ENCODE data around the gene SEMA3A.

The SEMA3A gene

GRCh38 chr7:83956104-83956503, 238.5 kb downstream of the SEMA3A start:
- DNase-seq (ENCODE audit: low read depth), result no peak
- TF ChIP-seq, protein P1, sequence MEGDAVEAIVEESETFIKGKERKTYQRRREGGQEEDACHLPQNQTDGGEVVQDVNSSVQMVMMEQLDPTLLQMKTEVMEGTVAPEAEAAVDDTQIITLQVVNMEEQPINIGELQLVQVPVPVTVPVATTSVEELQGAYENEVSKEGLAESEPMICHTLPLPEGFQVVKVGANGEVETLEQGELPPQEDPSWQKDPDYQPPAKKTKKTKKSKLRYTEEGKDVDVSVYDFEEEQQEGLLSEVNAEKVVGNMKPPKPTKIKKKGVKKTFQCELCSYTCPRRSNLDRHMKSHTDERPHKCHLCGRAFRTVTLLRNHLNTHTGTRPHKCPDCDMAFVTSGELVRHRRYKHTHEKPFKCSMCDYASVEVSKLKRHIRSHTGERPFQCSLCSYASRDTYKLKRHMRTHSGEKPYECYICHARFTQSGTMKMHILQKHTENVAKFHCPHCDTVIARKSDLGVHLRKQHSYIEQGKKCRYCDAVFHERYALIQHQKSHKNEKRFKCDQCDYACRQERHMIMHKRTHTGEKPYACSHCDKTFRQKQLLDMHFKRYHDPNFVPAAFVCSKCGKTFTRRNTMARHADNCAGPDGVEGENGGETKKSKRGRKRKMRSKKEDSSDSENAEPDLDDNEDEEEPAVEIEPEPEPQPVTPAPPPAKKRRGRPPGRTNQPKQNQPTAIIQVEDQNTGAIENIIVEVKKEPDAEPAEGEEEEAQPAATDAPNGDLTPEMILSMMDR (IDR thresholded peaks at IDR 0.05; ENCODE audit: low read depth, low read length, missing control alignments), result no peak
- no peak overlapping the region for H3K4me3 ChIP-seq (ENCODE audit: low read depth, low read length)
- in situ Hi-C loops (cut with HindIII; ENCODE audit: low sequenced_read_pairs), result no loop called here

GRCh38 chr7:83952236-83952635, 242.4 kb downstream of the SEMA3A start:
- H3K4me3 ChIP-seq (ENCODE audit: low read depth, low read length), result no peak overlapping the region
- no peak for DNase-seq (ENCODE audit: low read depth)
- in situ Hi-C loops (cut with HindIII; ENCODE audit: low sequenced_read_pairs), result no loop called here
- TF ChIP-seq, protein P1 (IDR thresholded peaks at IDR 0.05; ENCODE audit: low read depth, low read length, missing control alignments), result no peak

DNA sequence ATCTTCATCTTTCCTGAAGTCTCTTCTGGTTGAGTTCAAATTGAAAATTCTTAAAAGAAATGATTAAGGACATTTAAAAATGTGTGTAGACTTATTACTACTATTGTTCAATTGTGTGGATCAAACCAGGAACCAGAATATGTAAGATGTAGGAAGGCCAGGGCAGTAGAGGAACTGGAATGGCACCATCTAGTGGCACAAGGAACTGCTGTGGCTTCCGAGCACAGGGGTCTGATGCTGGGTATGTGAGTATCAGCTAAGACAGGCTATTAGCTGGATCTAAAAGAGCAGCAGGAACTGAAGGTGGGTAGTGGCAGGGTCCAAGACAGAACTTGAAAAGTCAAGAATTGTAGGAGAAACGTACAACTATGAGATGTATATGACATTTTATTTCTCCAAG, 247.3 kb downstream of the SEMA3A start:
- H3K4me3 ChIP-seq (ENCODE audit: low read depth, low read length), result no peak overlapping the region
- TF ChIP-seq, protein P1 (IDR thresholded peaks at IDR 0.05; ENCODE audit: low read depth, low read length, missing control alignments), result peak; percentile 25
- no peak for DNase-seq (ENCODE audit: low read depth)
- in situ Hi-C loops (cut with HindIII; ENCODE audit: low sequenced_read_pairs), result no loop called here

- no peak overlapping the region for H3K4me3 ChIP-seq (ENCODE audit: low read depth, low read length)
- DNase-seq (ENCODE audit: low read depth), result no peak
- in situ Hi-C loops (cut with HindIII; ENCODE audit: low sequenced_read_pairs), result no loop called here
- TF ChIP-seq, protein P1 (IDR thresholded peaks at IDR 0.05; ENCODE audit: low read depth, low read length, missing control alignments), result no peak
Observed at GRCh38 chr7:83946801-83947200, 247.8 kb downstream of the SEMA3A start.

- in situ Hi-C loops (cut with HindIII; ENCODE audit: low sequenced_read_pairs), result no loop called here
- TF ChIP-seq, protein P1 (IDR thresholded peaks at IDR 0.05; ENCODE audit: low read depth, low read length, missing control alignments), result no peak
- H3K4me3 ChIP-seq (ENCODE audit: low read depth, low read length), result no peak overlapping the region
- no peak for DNase-seq (ENCODE audit: low read depth)
Observed at GRCh38 chr7:83941300-83941699, 253.3 kb downstream of the SEMA3A start.

GRCh38 chr7:83937930-83938329, 256.7 kb downstream of the SEMA3A start:
- H3K4me3 ChIP-seq (ENCODE audit: low read depth, low read length), result no peak overlapping the region
- no peak for DNase-seq (ENCODE audit: low read depth)
- in situ Hi-C loops (cut with HindIII; ENCODE audit: low sequenced_read_pairs), result no loop called here
- TF ChIP-seq, protein P1 (IDR thresholded peaks at IDR 0.05; ENCODE audit: low read depth, low read length, missing control alignments), result no peak
